Activated CD4-positive, CD25-positive, alpha-beta regulatory T cell treated with anti-CD3 and anti-CD28 coated beads, Interleukin-2, amount 50 U/mL, for 24 hours (primary cell): Measurements from ENCODE around the gene ELOA.
"Not testable (repeated sequence)": the region's sequence is repeated elsewhere in the genome, so short reads cannot be mapped to it uniquely, and the experiment has no call there.

Experiments used
- ATAC-seq, 2 donors: fragments of 150-1000 bp; cut with Tn5 transposase; one replicate each; pipeline ENCODE4 v1.10.0; 2021; ENCODE audit warnings: mild to moderate bottlenecking in 1 of 2, moderate library complexity in 1 of 2

The ELOA gene, protein sequence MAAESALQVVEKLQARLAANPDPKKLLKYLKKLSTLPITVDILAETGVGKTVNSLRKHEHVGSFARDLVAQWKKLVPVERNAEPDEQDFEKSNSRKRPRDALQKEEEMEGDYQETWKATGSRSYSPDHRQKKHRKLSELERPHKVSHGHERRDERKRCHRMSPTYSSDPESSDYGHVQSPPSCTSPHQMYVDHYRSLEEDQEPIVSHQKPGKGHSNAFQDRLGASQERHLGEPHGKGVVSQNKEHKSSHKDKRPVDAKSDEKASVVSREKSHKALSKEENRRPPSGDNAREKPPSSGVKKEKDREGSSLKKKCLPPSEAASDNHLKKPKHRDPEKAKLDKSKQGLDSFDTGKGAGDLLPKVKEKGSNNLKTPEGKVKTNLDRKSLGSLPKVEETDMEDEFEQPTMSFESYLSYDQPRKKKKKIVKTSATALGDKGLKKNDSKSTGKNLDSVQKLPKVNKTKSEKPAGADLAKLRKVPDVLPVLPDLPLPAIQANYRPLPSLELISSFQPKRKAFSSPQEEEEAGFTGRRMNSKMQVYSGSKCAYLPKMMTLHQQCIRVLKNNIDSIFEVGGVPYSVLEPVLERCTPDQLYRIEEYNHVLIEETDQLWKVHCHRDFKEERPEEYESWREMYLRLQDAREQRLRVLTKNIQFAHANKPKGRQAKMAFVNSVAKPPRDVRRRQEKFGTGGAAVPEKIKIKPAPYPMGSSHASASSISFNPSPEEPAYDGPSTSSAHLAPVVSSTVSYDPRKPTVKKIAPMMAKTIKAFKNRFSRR

DNA sequence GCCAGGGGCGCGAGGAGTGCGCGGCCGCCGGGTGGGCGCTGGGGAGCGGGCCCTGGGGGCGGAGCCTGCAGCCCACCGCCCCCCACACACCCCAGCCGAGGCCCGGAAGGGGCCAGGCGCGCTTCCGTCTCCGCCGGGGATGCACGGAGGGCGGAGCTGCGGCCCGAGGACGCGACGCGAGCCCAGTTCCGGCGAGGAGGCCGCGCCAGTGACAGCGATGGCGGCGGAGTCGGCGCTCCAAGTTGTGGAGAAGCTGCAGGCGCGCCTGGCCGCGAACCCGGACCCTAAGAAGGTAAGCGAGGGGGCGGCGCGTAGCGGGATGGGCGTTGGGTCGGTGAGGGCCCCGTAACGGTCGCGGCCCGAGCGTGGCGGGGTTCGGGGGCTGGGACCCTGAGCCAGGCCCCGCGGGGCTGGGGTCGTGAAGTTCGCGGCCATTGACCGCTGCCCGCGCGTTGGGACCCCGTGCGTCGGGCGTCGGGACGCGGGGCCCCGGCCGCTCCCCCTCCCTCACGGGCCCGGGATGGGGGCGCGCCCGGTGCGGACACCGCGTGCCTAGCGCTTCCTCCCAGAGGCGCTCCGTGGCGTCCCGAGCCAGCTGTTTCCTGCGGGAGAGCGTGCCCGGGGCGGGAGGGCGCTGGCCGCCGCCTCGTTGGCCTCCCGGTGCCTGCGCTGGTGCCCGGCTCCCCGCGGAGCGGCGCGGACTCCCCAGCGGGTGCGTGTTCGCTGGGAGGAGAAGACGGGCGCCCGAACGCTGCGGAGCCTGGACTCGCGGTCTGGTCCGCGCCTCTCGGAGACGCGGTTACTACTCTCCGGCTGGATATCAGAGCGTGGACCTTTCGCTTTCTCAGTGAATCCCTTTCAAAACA lies at the start of gene ELOA:
TSS of gene ELOA (plus strand) at position 185 of the 866 bp plus-strand sequence. CDS start at position 218, 33 bp downstream.
- ATAC-seq, result peak; percentile 95 to 96

DNA sequence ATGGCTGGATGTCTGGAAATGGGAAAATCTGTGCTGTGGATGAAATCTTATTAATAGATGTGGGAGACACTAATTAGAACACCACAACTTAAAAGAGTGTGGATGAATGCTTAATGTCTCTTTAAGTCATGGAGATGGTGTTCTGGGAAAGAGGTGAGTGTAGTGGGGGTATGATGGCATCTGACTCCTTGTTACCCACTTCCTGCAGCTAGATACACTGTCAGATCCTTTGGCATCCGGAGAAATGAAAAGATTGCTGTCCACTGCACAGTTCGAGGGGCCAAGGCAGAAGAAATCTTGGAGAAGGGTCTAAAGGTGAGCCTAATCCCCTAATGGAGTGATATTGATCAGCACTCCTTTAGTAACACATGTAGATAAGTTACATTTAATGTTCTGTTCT lies 49.7 kb upstream of the ELOA start:
- ATAC-seq, result no peak

DNA sequence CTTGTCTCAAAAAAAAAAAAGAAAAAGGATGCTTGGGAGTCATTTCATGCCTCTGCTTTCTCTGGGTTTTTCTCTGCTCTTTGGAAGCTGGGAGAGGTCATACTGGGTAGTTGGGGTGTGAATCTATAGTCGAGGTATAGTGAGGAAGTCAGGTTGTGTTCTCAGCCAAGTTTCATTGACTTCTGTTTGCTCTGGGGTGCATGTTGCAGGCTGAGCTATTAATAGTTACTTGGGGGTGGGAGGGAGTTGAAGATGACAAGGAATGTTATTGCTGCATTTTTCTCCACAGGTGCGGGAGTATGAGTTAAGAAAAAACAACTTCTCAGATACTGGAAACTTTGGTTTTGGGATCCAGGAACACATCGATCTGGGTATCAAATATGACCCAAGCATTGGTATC lies 48.9 kb upstream of the ELOA start:
- no peak for ATAC-seq

DNA sequence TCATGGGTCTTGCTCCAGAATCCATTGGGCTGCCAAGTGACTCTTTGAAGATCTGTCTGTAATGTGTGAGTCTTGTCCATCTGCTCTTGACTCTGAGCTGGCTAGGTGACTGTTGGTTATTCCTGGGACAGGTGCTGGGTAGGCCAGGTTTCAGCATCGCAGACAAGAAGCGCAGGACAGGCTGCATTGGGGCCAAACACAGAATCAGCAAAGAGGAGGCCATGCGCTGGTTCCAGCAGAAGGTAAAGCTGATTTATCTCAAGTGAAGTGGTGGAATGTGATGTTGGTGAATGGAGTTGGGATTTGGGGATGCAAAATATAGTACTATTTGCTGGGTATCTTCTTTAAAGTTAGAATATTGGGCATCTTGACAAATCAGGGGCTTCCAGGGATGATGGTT lies 47.6 kb upstream of the ELOA start:
- ATAC-seq, result no peak

DNA sequence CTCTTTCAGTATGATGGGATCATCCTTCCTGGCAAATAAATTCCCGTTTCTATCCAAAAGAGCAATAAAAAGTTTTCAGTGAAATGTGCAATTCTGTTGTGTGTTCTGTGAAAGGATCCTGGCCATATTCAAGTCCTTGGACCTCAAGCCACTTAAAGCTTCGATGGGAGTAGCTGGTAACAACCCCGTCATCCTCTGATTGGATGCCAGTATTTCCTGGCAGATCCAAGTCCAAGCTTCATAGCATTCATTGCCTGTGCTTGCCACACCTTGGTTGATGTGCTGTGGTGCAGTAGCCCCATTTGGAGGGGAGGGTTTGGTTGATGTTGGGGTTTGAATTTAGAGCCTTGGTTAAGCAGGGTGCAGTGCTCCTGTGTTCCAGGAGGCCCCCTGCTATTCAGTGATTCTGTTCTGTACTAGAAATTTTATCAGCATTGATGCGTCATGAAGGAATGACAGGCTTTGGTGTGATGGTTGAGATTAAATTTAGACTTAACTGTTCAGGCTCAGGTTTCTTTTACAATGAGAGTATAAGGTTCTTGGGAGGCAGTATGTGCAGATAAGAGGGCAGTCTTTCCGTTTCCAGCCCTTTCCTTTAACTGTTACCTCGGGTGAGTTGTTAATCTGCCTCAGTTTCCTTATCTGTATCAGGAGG lies 46.8 kb upstream of the ELOA start:
- ATAC-seq, result no peak

DNA sequence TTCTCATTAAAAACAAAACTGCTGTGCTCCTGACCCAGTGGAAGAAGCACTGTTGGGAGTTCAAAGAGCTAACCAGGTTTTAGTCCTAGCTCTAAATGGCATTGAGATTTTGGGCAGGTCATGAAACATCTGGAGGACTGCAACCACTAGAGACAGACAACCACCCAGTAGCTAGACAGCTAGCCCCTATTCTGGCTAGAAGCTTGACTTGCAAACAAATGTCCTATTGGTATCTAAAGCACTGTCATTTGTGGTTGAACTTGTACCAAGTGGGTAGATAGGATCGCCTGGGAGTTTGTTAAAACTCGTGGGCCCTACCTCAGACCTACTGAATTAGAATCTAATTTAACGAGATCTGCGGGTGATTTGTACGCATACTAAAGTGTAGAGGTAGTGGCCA lies 44.8 kb upstream of the ELOA start:
- ATAC-seq, result no peak

DNA sequence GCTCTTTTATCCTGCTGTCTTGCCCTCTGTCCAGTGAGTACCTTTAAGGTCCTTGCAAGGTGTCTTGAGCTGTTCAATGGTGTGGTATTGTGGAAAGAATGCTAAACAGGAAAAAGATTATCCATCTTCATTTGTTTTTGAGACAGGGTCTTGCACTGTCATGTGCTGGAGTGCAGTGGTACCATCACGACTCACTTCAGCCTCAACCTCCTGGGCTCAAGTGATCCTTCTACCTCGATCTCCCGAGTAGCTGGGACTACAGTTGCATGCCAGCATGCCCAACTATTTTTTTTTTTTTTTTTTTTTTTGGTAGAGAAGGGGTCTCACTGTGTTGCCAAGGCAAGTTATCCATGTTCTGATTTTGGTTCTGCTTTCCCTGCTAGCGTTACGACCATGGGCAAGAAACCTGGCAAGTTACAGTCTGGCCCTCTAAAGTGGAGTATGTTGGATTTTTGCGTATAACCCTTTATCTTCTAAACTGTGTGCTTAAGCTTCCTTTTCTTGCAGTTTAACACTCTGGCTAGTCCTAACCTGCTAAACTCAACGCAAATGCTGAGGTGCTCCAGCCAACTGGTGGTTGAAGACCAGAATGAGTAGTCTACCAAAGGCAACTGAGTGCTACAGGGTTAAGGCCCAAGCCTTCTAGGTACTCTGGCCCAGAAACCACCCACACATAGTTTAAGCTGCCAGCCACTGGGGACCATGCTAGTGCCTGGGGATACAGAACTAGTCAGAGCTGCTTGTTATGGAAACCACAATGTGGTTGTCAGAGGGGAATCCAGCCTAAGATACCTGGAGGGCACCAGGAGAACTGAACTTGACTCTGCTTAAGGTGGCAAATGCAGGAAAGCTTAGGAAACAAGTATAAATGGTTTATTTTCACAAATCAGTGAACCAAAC lies 43.7 kb upstream of the ELOA start:
- peak; percentile 64 to 86 for ATAC-seq

DNA sequence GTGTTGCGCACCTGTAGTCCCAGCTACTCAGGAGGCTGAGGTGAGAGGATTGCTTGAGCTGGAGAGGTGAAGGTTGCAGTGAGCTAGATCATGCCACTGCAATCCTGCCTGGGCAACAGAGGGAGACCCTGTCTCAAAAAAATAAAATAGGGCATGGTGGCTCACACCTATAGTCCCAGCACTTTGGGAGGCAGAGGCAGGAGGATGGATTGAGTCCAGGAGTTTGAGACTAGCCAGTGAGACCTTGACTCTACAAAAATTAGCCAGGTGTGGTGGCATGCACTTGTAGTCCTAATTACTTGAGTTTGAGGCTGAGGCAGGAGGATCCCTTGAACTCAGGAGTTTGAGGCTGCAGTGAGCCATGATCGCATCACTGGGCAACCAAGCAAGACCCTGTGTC lies 42.0 kb upstream of the ELOA start:
- no peak for ATAC-seq

DNA sequence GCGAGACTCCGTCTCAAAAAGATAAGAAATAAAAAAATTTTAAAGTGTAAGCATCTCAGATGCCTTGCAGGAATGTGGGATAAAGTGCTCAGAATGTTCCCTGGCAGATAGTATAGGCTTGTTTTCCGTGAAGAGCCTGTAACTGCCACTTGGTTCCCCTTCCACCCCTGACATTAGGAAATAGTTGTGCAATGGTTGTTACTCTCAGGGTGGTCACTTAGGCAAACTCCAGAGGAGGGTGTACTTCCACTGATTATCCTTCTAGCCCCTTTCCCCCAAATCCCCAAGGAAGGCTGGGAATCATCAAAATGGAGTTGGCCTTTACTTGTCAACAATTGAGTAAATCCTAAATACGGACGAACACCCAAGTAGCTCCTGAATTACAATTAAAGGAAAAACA lies 41.3 kb upstream of the ELOA start:
- no peak for ATAC-seq

DNA sequence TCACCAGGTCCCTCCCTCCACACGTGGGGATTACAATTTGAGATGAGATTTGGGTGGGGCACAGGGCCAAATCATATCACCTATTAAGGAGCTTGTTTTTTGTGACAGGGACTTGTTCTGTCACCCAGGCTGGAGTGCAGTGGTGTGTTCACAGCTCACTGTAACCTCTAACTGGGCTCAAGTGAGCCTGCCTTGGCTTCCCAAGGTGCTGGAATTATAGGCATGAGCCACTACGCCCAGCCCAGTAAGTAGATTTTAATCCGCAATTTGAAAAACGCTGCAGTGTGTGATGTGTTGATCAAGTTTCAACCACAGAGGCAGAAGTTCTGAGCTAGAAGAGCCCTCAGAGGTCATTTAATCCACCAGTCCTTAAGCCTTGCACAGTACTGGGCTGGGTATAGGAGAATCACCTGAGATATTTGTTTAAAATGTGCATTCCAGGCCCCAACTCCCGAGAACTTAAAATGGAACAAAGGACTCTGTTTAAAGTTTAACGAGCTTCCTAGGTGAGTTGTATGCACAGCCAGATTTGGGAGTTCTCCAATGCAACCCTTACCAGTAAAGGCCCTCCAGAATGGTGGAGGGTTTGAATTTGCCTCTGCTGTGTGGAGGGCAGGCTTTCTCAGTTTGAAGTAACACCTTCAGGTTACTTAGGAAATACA lies 38.3 kb upstream of the ELOA start:
- ATAC-seq, result no peak

DNA sequence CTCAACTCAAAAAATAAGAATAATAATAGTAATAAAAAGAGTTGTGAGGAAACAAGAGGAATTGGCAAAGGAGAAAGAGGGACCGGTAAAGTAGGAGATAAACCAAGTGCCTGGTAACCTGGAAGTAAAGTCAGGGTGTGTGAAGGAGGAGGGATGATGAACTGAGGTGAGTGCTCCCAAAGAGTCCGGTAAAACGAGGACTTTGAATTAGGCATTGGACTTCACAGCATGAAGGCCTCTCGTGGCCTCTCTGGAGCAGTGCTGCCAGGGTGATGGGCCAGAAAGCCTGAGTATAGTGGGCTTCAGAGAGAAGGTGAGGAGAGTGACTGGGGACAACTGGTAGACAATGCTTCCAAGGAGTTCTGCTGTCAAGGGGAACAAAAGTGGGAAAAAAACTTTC lies 34.0 kb upstream of the ELOA start:
- ATAC-seq, result no peak

DNA sequence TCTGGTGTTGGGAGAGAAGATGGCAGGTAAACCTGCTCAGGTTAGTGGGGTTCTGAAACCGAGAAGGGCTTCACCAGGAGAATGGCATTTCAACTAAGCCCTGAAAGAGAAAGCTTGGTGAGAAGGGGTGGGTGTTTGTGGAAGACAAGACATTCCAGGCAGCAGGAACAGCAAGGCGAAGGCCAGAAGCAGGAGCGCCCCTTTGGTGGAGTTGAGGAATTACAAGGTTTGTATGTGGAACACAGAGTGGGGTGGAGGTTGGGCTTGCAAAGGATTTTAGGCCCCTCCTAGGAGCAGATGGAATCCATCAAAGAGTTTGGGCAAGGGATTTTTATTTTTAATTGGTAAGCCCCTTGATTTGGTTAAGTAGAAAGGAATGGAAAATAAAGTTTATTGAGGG lies 24.8 kb upstream of the ELOA start:
- ATAC-seq, result no peak

DNA sequence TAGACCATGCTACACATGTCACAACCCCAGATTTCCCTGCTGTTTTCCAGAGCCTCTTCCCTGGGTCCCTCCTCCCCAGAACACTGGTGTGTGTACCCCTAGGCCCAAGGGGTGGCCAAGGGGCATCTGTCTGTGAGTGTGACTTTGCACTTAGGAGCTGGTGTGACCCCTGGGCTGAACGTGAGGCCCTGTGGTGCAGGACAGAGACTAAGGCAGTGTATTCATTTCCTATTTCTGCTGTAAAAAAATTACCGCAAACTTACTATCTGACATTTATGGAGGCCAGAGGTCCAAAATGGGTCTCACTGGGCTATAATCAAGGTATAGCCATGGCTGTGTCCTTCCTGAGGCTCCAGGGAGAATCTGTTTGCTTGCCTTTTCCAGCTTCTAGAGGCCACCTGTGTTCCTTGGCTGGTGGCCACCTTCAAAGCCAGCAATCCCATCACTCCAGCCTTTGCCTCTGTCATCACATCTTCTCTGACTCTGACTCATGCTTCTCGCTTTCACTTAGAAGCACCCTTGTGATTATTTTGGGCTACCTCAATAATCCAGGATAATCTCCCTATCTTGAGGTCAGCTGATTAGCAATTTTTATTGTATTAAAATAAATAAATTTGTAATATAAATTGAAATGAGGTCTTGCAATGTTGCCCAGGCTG lies 24.0 kb upstream of the ELOA start:
- ATAC-seq, result no peak

DNA sequence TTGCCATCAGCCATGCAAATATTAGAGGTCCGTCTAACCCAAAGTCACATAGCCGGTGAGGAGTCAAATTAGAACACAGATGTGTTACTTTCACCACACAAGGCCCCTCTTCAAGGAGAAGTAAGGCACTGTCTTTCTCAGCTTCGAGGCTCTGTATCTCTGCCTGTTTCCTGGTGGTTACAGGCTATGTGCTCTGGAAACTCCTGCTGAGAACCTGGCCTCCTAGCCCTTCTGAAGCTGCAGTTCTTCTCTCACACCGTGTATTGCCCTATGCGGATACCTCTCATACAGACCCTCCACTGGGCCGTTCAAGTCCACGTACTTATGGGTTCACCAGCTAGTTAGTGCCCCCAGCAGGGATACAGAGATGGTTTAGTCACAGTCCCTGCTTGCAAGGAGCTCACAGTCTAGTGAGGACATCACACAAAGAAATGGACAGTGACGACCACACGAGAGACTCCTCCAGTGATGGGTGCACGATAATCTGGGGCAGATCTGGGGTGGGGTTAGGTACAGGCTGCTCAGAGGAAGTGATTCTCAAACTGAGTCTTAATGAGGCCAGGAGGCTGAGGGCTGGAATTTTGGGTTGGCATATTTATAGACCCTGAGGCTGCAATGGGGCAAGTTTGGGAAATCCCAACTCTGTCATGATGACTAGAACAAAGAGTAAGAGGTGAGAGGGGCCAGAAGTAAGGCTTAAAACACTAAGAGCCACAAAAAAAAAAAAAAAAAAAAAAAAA lies 22.8 kb upstream of the ELOA start:
- ATAC-seq, result peak; percentile 79 to 86

DNA sequence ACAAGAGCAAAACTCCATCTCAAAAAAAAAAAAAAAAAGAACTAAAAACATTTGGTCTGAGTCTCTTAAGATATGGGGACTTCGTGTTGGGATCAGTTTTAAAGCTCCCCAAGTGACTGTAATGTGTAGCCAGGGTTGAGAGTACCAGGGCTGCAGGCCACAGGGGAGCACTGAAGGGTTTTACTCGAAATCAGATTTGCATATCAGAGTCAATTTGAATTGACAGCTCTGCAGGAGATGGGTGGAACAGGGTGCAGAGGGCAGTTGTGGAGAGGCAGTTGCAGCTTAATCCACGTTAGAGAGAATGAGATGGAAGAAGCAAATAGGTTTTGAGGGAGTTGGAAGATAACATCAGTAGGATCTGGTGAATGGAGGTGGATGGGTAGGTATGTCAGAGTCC lies 20.6 kb upstream of the ELOA start:
- ATAC-seq, result no peak

DNA sequence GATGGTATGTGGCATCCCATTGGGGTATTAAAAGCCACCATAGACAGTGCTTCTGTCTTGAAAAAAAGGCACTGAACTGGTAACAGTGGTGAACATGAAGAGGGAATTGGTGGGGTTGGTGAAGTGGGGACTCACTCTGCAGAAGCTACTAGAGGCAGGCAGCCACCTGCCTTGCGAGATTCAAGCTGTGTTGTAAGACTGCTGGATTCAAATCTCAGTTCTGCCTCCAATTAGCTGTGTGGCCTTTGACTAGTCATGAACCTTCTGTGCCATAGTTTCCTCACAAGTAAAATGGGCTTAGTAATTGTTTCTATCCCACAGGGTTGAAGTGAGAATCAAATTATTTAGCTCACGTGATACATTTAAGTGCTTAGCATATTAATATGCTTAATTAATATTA lies 16.6 kb upstream of the ELOA start:
- ATAC-seq, result no peak

DNA sequence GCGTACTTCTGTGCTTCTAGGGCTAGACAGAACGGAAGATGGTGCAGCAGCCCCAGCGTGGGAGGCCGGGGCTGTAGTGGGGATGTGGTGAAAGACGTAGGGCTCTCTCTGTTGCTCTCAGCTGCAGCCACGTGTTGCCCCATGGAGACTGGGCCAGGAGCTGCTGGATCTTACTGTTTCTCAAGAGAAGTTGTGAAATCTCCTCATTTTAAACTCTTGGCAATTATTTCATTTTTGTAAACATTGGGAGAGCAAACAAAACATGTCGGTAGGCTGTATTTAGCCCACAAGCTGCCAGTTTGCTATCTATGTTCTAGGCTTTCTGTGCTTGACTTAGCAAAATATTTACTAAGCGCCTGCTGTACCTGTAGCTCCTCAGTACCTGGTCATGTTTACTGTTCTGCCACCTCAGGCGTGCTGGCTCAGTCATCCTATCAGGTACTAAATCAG lies 15.9 kb upstream of the ELOA start:
- no peak for ATAC-seq

DNA sequence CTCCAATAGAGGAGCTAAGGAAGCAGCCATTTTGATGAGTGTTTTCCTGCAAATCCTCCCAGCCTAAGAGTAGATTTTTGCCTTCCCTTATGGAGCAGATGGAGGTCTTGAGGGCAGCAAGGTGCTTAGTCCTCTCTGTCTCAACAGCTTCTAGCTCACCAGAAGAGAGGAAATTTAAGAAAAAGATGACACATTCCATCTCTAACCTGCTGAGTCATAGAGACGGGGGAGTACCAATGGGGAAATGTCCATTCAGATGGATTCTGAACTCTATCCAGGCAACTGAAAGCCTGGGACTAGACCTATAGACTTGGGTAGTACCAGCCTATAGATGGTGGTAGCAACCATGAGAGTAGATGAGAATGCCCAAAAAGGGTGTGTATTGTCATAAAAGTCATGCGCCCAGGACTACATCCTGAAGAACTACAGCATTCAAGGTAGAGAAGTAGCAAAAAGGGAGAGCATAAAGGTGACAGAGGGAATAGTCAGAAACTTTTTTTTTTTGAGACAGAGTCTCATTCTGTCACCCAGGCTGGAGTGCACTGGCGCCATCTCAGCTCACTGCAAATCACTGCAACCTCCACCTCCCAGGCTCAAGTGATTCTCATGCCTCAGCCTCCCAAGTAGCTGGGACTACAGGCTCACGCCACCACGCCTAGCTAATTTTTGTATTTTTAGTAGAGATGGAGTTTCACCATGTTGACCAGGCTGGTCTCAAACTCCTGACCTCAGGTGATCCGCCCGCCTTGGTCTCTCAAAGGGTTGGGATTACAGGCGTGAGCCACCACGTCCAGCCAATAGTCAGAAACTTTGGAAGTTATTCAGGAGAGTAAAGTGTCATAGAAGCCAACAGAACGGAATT lies 10.7 kb upstream of the ELOA start:
- ATAC-seq, result no peak

DNA sequence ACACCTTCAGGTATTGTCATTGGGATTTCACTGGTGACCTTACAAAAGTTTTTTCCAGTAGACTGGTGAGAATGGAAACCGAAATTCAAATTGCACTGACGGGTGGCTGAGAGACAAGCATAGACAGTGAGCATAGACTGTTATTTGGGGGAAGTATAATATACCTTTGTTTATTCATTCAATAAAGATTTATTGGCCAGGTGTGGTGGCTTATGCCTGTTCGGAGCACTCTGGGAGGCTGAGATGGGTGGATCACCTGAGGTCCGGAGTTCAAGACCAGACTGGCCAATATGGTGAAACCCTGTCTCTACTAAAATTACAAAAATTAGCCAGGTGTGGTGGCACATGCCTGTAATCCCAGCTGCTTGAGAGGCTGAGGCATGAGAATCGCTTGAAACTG lies 10.0 kb upstream of the ELOA start:
- not testable (repeated sequence) for ATAC-seq
